Ishikawa (cell line): ENCODE data around the gene HOXC9.

Experiments
- CEBPB ChIP-seq: IDR thresholded peaks from 2 replicates; pipeline ENCODE4 v1.6.1; 2012
- CREB1 ChIP-seq: IDR thresholded peaks from 2 replicates; pipeline ENCODE4 v1.6.1; 2012; ENCODE audit warnings: low read depth
- EP300 ChIP-seq: IDR thresholded peaks from 2 replicates; pipeline ENCODE4 v1.6.1; 2012; ENCODE audit warnings: borderline replicate concordance
- MAX ChIP-seq: IDR thresholded peaks from 2 replicates; pipeline ENCODE4 v1.6.1; 2012
- NFIC ChIP-seq: IDR thresholded peaks from 2 replicates; pipeline ENCODE4 v1.6.1; 2012
- REST ChIP-seq: IDR thresholded peaks from 2 replicates; pipeline ENCODE4 v1.6.1; 2012; ENCODE audit warnings: low read depth, mild to moderate bottlenecking
- YY1 ChIP-seq: IDR thresholded peaks from 2 replicates; pipeline ENCODE4 v1.6.1; 2012; ENCODE audit warnings: low read depth
- ZBTB7A ChIP-seq: IDR thresholded peaks from 2 replicates; pipeline ENCODE4 v1.6.1; 2012; ENCODE audit warnings: low read depth
- TF ChIP-seq, protein P1 (sequence below): IDR thresholded peaks from 2 replicates; pipeline ENCODE4 v1.6.1; 2012

DNA sequence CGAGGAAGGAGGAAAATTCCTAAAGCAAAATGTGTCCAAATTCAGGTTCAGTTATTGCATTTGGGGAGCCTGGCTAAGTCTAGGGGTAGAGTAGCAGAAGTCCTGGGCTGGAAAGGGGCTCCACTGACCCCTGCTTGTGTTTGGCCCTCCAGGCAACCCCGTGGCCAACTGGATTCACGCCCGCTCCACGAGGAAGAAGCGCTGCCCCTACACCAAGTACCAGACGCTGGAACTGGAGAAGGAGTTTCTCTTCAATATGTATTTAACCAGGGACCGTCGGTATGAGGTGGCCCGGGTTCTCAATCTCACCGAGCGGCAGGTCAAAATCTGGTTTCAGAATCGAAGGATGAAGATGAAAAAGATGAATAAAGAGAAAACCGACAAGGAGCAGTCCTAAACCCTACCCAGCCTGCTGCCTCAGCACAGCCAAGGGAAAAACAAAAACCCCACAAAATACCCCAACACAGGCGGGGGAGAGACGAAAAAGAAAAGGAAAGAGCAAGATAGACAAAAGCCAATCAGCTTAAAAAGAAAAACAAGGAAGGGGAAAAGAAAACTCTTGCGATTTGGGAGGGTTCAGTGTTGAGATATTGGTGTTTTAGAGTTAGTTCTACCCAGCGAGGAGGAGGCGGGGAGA lies 2.4 kb downstream of the HOXC9 start:
- TF ChIP-seq EP300 (no peak), YY1 (no peak), ZBTB7A (no peak), REST (no peak), CREB1 (no peak), MAX (no peak), CEBPB (no peak), NFIC (no peak)
- TF ChIP-seq, protein P1, sequence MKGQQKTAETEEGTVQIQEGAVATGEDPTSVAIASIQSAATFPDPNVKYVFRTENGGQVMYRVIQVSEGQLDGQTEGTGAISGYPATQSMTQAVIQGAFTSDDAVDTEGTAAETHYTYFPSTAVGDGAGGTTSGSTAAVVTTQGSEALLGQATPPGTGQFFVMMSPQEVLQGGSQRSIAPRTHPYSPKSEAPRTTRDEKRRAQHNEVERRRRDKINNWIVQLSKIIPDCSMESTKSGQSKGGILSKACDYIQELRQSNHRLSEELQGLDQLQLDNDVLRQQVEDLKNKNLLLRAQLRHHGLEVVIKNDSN: no peak
